HG03575 (cell line): Measurements from ENCODE around the gene PDGFD.

Experiments
- ATAC-seq: cut with Tn5 transposase; IDR thresholded peaks from one replicate; pipeline ENCODE4 v1.9.1; 2021; ENCODE audit not compliant: unreplicated experiment, insufficient number of reproducible peaks, low FRiP score; ENCODE audit errors: extremely low read depth

PDGFD gene

GRCh38 chr11:103985041-103985440 is 178.9 kb downstream of the PDGFD start:
- no peak for ATAC-seq

GRCh38 chr11:103980108-103980507 is 183.8 kb downstream of the PDGFD start:
- no peak for ATAC-seq

- no peak for ATAC-seq
These were observed 185.0 kb downstream of the PDGFD start for GRCh38 chr11:103978616-103979595.

GRCh38 chr11:103972013-103972412 is 191.9 kb downstream of the PDGFD start:
- no peak for ATAC-seq

GRCh38 chr11:103970701-103971249 is 193.2 kb downstream of the PDGFD start:
- ATAC-seq, result peak; percentile 82

- no peak for ATAC-seq
These were observed 195.3 kb downstream of the PDGFD start for GRCh38 chr11:103968685-103969084.

GRCh38 chr11:103967985-103968384 is 196.0 kb downstream of the PDGFD start:
- ATAC-seq, result no peak

- no peak for ATAC-seq
These were observed 199.6 kb downstream of the PDGFD start for GRCh38 chr11:103964390-103964789.

- ATAC-seq, result no peak
These were observed 200.3 kb downstream of the PDGFD start for GRCh38 chr11:103963648-103964047.

- ATAC-seq, result no peak
These were observed 202.9 kb downstream of the PDGFD start for GRCh38 chr11:103961010-103961409.

- no peak for ATAC-seq
These were observed 203.8 kb downstream of the PDGFD start for GRCh38 chr11:103960108-103960507.

GRCh38 chr11:103959279-103959942 is 204.5 kb downstream of the PDGFD start:
- ATAC-seq, result peak; percentile 99

- ATAC-seq, result no peak
These were observed 205.3 kb downstream of the PDGFD start for GRCh38 chr11:103958475-103959215.

GRCh38 chr11:103953797-103954486 is 210.0 kb downstream of the PDGFD start:
- no peak for ATAC-seq

GRCh38 chr11:103949781-103950180 is 214.2 kb downstream of the PDGFD start:
- no peak for ATAC-seq

GRCh38 chr11:103948187-103948763 is 215.7 kb downstream of the PDGFD start:
- ATAC-seq, result no peak

GRCh38 chr11:103947546-103947919 is 216.4 kb downstream of the PDGFD start:
- no peak for ATAC-seq

- no peak for ATAC-seq
These were observed 217.0 kb downstream of the PDGFD start for GRCh38 chr11:103946793-103947545.
